CD4-positive, alpha-beta T cell treated with Interleukin-1 beta for 1 hour (primary cell): ENCODE measurements around the gene NCCRP1.
"Not testable (repeated sequence)": the region's sequence is repeated elsewhere in the genome, so short reads cannot be mapped to it uniquely, and the experiment has no call there.

ENCODE experiments used
- DNase-seq, 2 donors: peaks; one replicate each; pipeline ENCODE4 v3.0.0-alpha.2; 2020 to 2022

The NCCRP1 gene

DNA sequence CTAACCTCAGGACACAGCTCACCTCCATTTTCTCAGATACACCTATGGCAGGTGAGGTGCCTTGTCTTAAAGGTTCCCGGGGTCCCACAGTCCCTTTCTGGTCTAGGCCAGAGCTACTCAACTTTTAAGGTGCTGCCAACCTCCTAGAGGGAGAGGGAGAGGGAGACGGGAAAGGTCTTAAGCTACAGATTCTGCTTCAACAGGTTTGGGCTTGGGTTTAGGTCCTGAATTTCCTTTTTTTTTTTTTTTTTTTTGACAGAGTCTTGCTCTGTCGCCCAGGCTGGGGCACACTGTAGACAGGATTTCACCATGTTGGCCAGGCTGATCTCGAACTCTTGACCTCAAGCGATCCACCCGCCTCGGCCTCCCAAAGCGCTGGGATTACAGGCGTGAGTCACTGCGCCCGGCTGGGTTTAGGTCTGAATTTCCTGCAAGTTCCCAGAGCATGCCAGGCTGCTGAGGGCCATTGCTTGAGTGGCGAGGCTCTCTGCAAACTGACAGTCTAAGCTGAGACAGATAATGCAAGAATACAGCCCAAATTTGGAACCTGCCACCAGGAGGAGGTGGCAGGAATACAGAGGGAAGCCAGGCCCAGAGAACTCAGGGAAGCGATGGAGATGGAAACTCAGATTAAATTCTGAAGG lies 15.1 kb downstream of the NCCRP1 start:
- no peak for DNase-seq

DNA sequence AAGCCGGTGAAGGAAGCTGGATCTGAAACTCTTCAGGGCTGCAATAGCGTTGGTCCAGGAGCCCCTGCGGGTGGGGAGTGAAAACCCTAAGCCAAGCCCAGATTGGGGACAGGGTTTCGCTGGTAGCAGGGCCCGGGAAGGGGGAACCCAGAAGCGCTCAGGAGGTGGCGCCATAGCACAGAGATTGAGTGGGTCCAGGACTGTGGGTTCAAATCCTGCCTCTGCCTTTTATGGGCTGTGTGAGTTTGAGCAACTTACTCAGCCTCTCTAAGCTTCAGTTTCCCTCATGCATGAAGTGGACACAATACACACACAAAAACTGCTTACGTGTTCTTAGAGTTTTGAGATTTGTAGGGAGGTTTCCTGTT lies 15.6 kb downstream of the NCCRP1 start:
- DNase-seq, result peak; percentile 48 to 71

DNA sequence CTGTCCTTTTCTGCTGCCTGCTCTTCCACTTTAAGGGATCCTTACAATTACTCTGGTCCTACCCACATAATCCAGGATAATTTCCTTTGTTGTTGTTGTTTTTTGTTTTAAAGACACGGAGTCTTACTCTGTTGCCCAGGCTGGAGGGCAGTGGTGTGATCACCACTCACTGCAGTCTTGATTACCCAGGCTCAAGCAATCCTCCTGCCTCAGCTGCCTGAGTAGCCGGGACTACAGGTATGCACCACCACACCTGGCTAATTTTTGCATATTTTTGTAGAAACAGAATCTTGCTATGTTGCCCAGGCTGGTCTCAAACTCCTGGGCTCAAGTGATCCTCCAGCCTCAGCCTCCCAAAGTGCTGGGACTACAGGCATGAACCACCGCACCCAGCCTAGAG lies 18.6 kb downstream of the NCCRP1 start:
- not testable (repeated sequence) for DNase-seq

DNA sequence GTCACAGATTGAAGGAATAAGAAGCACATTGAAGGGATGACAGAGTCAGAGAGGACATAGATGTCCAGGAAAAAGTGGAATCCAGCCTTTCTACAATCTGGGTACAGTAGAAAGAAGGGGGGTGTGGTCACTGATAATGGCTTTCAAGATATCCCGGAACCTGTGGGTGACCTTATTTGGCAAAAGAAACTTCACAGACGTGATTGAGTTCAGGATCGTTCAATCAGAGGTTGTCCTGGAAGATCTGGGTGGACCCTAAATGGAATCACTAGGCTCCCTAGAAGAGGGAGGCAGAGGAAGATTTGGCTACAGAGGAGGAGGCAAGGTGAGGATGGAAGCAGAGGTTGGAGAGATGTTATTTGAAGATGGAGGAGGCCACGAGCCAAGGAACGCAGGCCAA lies 20.3 kb downstream of the NCCRP1 start:
- DNase-seq, result no peak

DNA sequence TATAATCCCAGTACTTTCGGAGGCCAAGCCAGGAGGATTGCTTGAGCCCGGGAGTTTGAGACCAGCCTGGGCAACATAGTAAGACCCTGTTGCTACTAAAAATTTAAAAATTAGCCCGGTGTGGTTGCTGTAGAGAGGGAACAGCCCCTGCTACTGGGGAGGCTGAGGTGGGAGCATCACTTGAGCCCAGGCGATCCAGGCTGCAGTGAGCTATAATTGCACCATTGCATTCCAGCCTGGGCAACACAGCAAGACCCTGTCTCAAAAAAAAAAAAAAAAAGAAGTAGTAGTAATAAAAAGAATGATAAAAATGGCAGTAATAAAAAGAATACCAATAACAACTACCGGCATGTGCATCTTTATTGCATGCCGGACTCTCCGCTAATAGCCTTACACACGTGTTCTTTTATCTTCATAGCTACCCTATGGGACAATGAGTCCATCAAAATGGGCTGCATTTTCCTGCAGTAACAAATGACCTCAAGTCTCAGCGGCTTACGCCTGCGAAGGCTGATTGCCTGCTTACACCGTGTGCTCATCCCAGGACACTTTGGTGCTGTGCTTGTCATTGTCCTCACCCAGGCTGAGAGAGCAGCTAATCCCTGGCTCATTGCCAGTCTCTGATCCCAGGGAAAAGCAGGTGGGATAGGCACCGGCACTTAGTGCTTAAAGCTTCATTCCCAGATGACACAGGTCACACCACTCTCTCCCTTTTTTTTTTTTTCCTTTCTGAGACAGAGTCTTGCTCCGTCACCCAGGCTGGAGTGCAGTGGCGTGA lies 21.7 kb downstream of the NCCRP1 start:
- DNase-seq, result no peak

DNA sequence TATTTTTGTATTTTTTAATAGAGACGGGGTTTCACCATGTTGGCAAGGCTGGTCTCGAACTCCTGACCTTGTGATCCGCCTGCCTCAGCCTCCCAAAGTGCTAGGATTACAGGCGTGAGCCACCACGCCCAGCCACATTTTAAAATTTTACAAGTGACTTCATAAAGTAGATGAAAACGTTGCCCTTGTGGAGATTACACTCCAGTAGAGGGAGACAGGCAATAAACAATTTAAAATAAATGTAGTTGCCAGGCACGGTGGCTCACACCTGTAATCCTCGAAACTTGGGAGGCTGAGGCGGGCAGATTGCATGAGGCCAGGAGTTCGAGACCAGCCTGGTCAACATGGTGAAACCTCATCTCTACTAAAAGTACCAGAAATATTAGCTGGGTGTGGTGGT lies 22.3 kb downstream of the NCCRP1 start:
- DNase-seq, result not testable (repeated sequence)

DNA sequence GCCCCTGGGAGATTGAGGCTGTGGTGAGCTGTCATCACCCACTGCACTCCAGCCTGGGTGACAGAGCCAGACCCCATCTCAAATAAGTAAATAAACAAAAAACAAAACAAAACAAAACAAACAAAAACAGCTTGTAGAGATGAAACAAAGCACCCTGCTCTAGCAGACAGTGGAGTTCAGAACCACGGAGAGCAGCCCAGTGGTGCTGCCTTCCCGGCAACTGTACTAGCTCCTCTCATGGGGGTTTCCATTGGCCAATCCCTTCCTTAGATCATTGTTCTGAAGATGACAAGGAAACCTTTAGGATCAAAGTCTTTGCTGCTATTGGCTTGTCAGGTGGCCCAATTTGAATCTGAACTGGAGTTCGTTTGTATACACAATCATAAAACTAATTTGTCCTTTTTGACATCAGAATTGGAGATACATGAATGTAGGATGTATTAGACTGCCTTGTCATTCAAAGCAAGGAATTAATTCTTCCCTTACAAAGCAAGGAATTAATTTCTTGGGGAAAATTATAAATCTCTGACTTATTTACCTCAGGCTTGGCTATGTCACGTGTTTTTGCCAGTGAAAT lies 27.0 kb downstream of the NCCRP1 start:
- DNase-seq, result no peak

DNA sequence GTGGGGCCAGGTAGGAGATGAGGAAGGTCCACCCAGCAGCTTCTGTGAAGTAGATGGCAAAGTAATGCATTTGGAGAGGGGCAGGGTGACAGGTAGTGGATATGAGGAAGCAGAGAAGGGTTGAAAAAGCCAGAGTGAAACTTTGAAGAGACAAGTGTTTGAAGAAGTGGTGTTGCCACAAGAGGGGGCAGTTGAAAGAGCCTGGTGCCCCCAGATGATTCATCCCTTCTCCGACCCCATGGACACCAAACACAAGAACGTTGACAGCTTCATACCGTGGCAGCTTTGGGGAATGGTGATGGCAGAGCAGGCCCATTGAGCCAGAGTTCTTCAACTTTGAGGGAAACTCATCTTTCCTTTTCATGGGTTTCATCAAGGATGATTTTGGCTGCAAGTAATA lies 28.1 kb downstream of the NCCRP1 start:
- no peak for DNase-seq

DNA sequence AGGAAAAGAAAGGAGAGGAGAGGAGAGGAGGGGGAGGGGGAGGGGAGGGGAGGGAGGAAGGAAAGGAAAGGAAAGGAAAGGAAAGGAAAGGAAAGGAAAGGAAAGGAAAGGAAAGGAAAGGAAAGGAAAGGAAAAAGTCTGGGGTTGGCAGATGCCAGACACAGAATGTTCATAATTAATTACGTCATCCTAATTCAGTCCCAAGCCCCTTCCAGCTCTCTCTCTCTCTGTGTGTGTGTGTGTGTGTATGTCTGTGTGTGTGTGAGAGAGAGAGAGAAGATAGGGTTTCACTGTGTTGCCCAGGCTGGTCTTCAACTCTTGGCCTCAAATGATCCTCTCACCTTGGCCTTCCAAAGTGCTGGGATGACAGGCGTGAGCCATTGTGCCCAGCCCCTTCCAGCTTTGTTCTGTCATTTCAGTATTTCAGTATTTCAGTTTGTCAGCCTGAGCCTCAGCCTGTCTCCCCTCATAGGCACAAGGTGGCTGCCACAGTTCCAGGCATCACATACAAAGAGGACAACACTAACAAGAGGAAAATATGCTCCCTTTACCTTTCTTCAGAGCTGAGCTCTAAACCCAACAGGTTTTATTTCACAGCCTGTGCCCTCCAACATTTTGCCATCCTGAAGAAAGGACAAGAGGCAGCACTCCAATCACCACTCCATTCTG lies 33.5 kb downstream of the NCCRP1 start:
- DNase-seq, result no peak

DNA sequence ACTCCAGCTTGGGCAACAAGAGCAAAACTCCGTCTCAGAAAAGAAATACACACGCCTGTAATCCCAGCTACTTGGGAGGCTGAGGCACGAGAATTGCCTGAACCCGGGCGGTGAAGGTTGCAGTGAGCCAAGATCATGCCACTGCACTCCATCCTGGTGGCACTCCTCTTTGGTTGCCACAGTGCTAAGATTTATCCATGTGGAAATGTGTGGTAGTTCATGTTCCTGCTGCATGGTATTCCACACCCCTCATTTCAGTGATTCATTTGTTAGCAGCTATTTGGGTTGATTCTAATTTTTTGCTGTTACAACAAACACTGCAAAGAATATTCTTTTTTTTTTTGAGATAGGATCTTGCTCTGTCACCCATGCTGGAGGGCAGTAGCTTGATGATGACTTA lies 35.9 kb downstream of the NCCRP1 start:
- DNase-seq, result no peak

DNA sequence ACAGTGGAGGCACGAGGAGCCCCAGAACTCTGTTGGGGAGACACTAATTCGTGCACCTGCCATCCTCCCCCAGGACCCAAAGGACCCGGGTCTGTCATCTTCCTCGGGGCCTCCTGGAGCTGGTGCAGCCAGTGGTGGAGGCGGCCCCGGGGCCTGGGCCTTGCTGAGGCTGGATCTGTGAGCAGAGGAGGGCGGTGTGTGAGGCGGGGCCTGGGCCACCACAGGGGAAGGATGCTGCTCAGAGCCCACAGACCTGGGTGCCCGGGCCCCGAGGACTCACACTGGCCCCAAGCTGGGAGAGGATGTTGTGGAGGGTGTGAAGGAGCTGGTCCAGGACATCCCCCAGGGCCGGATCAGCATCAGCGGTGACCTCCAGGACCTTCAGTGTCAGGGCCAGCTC lies 39.8 kb downstream of the NCCRP1 start:
- peak; percentile 8 to 30 for DNase-seq

DNA sequence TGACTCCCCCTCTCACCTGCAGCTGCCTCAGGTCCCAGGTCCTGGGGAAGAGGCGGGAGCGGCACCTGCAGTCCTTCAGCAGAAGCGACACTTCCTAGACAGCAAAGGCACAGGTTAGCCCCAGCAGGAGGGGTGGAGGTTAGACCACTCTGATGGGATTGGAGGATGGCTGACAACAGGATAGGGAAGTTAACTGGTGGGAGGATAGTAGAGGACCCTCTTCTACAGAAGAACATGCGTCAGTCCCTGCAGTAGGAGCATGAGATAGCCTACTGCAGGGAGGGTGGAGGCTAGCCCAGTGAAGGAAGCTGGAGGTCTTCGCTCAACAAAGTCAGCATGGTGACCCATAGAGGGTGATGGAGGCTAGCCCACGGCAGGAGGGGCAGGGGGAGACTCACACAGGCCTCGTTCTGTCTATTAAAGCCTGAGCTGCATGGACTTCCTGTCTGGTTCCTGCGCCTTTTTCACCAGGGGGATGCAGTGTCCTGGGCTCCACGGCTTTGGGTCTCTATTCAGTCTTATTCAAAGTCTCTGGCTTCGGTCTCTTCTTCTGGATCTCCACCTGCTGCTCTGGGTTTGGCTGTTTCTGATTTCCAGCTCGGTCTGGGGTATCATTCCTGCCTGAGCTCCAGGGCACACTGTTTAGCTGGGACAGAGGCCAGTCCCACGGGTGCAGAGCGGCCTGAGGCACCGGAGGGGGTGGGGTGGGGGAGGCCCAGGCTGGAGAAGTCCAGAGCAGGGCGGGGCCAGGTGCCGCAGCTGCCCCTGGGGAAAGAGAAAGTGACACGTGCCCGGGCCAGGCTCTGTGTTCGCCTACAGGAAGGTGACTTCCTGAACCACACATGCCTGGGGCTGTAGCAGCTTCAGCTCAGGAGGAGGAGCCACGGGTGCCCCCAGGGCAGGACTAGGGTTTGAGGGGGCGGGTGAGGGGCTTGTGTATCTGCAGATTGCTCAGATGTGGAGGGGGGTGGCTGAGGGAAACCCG lies 40.7 kb downstream of the NCCRP1 start:
- peak; percentile 31 to 46 for DNase-seq

DNA sequence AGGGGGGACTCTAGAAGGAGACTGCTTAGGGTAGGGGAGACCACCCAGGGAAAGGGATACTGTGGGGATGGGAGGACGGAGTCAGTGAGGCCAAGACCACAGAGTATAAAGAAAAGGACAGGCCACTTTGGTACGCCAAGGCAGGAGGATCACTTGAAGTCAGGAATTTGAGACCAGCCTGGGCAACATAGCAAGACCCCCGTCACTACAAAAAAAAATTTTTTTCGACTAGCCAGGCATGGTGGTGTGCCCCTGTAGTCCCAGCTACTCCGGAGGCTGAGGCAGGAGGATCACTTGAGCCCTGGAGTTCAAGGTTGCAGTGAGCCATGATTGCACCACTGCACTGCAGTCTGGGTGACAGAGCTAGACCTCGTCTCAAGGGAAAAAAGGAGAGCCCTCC lies 41.4 kb downstream of the NCCRP1 start:
- no peak for DNase-seq

DNA sequence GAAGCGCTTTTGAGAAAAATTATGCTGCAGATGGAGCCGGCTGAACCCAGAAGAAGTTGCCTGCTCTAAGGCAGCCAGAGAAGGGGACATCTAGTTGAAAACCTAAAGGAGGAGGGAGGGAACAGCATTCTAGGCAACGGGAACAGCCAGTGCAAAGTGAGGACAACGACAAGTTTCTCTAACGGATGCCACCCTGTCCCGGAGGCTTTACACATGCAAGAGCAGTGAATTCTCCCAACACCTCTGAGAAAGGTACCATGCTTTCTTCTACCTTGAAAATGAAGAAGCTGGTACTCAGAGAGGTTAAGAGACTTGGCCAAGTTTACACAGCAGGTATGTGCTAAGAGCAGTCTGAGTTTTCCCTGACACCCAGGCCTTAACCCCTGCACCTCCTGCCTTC lies 42.2 kb downstream of the NCCRP1 start:
- no peak for DNase-seq

DNA sequence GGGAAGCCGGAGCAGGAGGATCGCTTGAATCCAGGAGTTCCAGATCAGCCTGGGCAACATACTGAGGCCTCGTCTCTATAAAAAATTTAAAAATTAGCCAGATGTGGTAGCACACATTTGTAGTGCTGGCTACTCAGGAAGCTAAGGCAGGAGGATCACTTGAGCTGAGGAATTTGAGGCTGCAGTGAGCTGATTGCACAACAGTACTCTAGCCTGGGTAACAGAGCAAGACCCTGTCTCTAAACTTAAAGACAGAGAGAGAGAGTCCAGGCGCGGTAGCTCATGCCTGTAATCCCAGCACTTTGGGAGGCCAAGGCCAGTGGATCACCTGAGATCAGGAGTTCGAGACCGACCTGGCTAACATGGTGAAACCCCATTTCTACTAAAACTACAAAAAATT lies 43.7 kb downstream of the NCCRP1 start:
- DNase-seq, result no peak

DNA sequence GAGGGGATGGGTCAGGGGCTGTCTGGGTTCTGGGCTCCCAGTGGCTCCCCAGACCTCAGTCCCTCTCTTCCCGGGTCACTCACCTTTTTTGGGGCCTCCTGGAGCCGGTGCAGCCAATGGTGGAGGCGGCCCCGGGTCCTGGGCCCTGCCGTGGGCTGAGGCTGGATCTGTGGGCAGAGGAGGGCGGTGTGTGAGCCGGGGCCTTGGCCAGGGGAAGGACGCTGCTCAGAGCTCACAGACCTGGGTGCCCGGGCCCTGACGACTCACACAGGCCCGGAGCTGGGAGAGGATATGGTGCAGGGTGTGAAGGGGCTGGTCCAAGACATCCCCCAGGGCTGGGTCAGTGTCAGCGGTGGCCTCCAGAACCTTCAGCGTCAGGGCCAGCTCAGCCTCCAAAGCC lies 47.0 kb downstream of the NCCRP1 start:
- not testable (repeated sequence) for DNase-seq

DNA sequence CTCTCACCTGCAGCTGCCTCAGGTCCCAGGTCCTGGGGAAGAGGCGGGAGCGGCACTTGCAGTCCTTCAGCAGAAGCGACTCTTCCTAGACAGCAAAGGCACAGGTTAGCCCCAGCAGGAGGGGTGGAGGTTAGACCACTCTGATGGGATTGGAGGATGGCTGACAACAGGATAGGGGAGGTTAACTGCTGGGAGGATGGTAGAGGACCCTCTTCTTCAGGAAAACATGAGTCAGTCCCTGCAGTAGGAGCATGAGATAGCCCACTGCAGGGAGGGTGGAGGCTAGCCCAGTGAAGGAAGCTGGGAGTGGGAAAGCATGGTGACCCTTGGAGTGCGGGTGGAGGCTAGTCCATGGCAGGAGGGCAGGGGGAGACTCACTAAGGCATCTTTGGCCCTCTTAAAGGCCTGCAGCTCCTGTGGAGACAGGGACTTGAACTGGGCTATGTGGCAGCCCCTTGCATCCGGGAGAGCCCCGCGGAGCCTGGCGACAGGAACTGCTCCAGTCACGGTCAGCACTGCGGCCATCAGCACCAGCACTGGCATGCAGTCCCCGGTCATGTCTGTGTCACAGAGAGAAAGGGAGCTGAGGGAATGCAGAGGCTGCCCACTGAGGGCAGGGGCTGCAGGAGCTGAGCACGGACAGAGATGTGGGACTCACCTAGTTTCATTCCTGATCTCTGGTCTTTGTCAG lies 47.8 kb downstream of the NCCRP1 start, which contains the start of gene IFNL3:
TSS of gene IFNL3 (minus strand) at position 597 of the 691 bp plus-strand sequence. CDS start at position 558, 39 bp downstream.
- DNase-seq, result not testable (repeated sequence)

DNA sequence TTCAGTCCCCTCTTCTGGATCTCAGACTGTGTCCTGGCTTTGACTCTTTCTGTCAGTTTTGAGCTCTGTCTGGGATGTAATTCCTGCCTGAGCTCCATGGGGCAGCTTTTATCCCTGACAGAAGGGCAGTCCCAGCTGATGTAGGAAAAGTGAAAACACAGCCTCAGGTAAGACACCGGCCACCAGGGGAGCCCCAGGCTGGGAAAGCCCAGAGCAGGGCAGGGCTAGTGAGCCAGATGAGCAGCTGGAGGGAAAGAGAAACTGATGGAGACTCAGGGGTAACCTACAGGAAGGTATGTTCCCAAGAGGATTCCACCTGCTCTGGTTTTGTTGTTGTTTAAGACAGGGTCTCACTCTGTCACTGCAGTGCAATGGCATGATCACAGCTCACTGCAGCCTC lies 48.4 kb downstream of the NCCRP1 start:
- not testable (repeated sequence) for DNase-seq

DNA sequence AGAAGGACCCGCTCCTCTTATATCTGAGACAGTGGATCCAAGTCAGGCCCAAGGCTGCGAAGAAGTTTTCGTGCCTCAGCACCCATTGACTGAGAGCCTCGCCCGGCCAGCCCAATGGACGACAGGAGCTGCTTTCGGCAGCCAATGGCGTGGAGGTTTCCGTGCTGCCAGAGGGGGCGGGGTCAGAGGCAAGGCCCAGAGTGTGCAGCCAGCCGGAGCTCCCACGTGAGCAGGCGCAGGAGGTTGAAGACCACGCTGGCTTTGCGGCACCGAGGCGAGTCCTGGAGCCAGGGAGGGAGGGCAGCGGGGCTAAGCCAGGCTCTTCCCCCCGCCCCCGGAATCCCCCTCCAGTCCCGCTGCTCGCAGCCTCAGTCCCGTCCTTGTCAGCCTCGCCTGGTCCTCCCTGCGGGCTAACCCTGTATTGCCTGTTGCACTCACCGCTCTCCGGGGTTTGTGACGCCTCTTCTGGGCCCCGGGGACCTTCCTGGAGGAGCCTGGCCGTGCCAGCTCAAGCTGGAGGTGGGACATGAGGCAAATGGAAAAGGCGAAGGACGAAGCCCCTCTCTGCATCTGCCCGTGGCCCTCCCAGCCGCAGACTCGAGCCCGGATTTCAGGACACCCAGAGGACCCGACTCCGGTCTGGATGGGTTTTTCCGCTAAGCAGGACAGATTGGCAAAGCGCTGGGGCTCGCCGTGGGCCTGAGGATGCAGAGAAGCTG lies 50.3 kb downstream of the NCCRP1 start:
- peak; percentile 31 to 54 for DNase-seq

DNA sequence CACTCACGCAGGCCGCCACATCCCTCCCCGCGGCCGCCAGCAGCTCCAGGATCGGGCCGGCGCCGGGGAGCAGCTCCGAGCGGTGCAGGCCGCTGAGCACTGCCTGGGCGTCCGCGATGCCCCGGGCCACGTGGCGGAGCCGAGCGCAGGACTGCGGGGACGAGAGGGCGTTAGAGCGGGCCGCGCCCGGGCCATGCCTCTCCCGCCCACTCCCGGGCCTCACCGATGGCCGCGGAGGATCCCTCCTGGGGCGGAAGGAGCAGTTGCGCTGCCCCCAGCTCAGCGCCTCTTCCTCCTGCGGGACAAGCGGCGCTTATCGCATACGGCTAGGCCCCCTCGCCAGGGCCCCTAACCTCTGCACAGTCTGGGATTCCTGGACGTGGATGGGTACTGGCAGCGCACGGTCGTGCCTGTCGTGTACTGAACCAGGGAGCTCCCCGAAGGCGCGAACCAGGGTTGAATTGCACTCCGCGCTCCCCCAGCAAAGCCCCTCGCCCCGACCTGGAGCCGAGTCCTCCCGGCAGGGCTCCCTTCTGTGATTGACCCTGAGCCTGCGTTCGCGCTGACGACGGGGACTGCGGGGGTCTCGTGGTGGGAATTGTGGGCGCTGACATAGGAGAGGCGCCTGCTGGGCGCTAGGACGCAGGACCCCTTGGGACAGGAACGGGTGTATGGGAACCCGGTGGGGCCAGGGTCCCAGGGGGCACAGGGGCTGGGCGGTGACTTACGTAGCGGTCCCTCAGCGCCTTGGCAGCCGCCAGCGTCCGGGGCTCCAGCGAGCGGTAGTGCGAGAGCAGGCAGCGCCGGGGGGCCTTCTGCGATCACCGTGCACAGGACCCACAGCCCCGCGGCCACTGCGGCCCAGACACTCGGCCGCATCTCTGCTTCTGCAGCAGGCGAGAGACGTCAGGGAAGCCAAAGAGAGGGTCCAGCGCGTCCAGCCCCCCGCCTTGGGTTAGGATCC lies 51.2 kb downstream of the NCCRP1 start:
- DNase-seq, result no peak
